Neural cell (in vitro differentiated cells): ENCODE results near the gene OPRM1. TPM values are rescaled to one million over a fixed set of nuclear protein-coding genes. Genes with fewer than 3 reads are reported as not detected.
"Not testable (repeated sequence)": the region's sequence is repeated elsewhere in the genome, so short reads cannot be mapped to it uniquely, and the experiment has no call there.

Experiments
- H2AFZ ChIP-seq: fragments of 200-600, 300-800 bp; sonication (generic), shearing (Covaris generic); 2 replicates; pipeline ENCODE4 v1.6.0; 2014; ENCODE audit warnings: low read depth, mild to moderate bottlenecking, antibody characterized with exemption, low read length, moderate library complexity
- H3F3A ChIP-seq: fragments of 200-600 bp; shearing (Covaris generic); 2 replicates; pipeline ENCODE4 v1.6.1; 2016; ENCODE audit warnings: mild to moderate bottlenecking, moderate library complexity, mixed read lengths, antibody characterized with exemption, low read length; ENCODE audit not compliant: insufficient read depth, poor library complexity, severe bottlenecking
- H3K27ac ChIP-seq: fragments of 200-600, 300-800 bp; sonication (generic), shearing (Covaris generic); 2 replicates; pipeline ENCODE4 v1.5.1; 2014; ENCODE audit warnings: mild to moderate bottlenecking, low read length, moderate library complexity
- H3K27me3 ChIP-seq: fragments of 300-800, 200-600 bp; sonication (generic), shearing (Covaris generic); 2 replicates; pipeline ENCODE4 v1.6.0; 2014; ENCODE audit warnings: mild to moderate bottlenecking, low read depth, low read length, moderate library complexity; ENCODE audit not compliant: insufficient read depth
- H3K36me3 ChIP-seq: fragments of 300-800, 200-600 bp; sonication (generic), shearing (Covaris generic); 2 replicates; pipeline ENCODE4 v1.5.1; 2014; ENCODE audit warnings: mild to moderate bottlenecking, antibody characterized with exemption, low read length, moderate library complexity; ENCODE audit not compliant: insufficient read depth
- H3K4me2 ChIP-seq: fragments of 300-800, 200-600 bp; sonication (generic), shearing (Covaris generic); 2 replicates; pipeline ENCODE4 v1.6.0; 2014; ENCODE audit warnings: mild to moderate bottlenecking, low read length
- H3K4me3 ChIP-seq: fragments of 300-800, 200-600 bp; sonication (generic), shearing (Covaris generic); 2 replicates; pipeline ENCODE4 v1.5.1; 2014; ENCODE audit warnings: mild to moderate bottlenecking, low read length, moderate library complexity
- H3K79me2 ChIP-seq: fragments of 200-600 bp; shearing (Covaris generic); replicated peaks from 2 replicates; pipeline ENCODE4 v1.6.0; 2014; ENCODE audit warnings: mild to moderate bottlenecking, low read length, moderate library complexity; ENCODE audit not compliant: insufficient read depth
- H3K9ac ChIP-seq: fragments of 300-800, 200-600 bp; sonication (generic), shearing (Covaris generic); 2 replicates; pipeline ENCODE4 v1.6.1; 2016; ENCODE audit warnings: mild to moderate bottlenecking, low read length, mixed read lengths
- H3K9me2 ChIP-seq: fragments of 200-600 bp; shearing (Covaris generic); 2 replicates; pipeline ENCODE4 v1.6.1; 2016; ENCODE audit warnings: mild to moderate bottlenecking, low read length, mixed read lengths; ENCODE audit not compliant: insufficient read depth
- H3K9me3 ChIP-seq: fragments of 200-600, 300-800 bp; sonication (generic), shearing (Covaris generic); 2 replicates; pipeline ENCODE4 v1.6.1; 2016; ENCODE audit warnings: mild to moderate bottlenecking, mixed run types, low read length, moderate library complexity, mixed read lengths
- H4K20me1 ChIP-seq: fragments of 200-600 bp; shearing (Covaris generic); 2 replicates; pipeline ENCODE4 v1.6.1; 2016; ENCODE audit warnings: mild to moderate bottlenecking, mixed run types; ENCODE audit not compliant: insufficient read depth
- CTCF ChIP-seq: fragments of 450-650 bp; IDR thresholded peaks from 2 replicates; pipeline ENCODE4 v1.5.1; 2014; ENCODE audit warnings: antibody characterized with exemption, mild to moderate bottlenecking, moderate library complexity; ENCODE audit not compliant: poor library complexity, severe bottlenecking
- EP300 ChIP-seq: fragments of 450-650 bp; conservative IDR thresholded peaks from 2 replicates; pipeline ENCODE4 v1.6.1; 2014; ENCODE audit warnings: antibody characterized with exemption, mild to moderate bottlenecking, moderate library complexity; ENCODE audit not compliant: poor library complexity, severe bottlenecking
- EZH2 ChIP-seq: fragments of 200-600, 300-800 bp; shearing (Covaris generic), sonication (generic); IDR thresholded peaks from 2 replicates; pipeline ENCODE4 v1.6.1; 2014; ENCODE audit warnings: antibody characterized with exemption, low read length, borderline replicate concordance, mild to moderate bottlenecking; ENCODE audit not compliant: insufficient read depth, poor library complexity, severe bottlenecking
- MXI1 ChIP-seq: fragments of 450-650 bp; conservative IDR thresholded peaks from 2 replicates; pipeline ENCODE4 v1.6.1; 2014; ENCODE audit warnings: antibody characterized with exemption, mild to moderate bottlenecking; ENCODE audit not compliant: poor library complexity, severe bottlenecking
- POLR2AphosphoS5 ChIP-seq: IDR thresholded peaks from 2 replicates; pipeline ENCODE4 v1.6.1; 2012
- RAD21 ChIP-seq: fragments of 450-650 bp; conservative IDR thresholded peaks from 2 replicates; pipeline ENCODE4 v1.6.1; 2014; ENCODE audit warnings: antibody characterized with exemption, mild to moderate bottlenecking, moderate library complexity
- REST ChIP-seq: IDR thresholded peaks from 2 replicates; pipeline ENCODE4 v1.6.1; 2012; ENCODE audit warnings: borderline replicate concordance
- SMC3 ChIP-seq: fragments of 450-650 bp; conservative IDR thresholded peaks from 2 replicates; pipeline ENCODE4 v1.6.1; 2014; ENCODE audit warnings: antibody characterized with exemption, mild to moderate bottlenecking, moderate library complexity; ENCODE audit not compliant: poor library complexity
- TAF1 ChIP-seq: IDR thresholded peaks from 2 replicates; pipeline ENCODE4 v1.6.1; 2012; ENCODE audit warnings: low read depth
- polyA plus RNA-seq: library from polyadenylated mRNA; depleted of rRNA; stranded (reverse); fragments of >200 nt; gene quantifications from 2 replicates; pipeline ENCODE4 v1.2.3, GENCODE V29; 2014

The OPRM1 gene
- polyA plus RNA-seq, 1 donor from 2014 or later: 1.5 TPM

DNA sequence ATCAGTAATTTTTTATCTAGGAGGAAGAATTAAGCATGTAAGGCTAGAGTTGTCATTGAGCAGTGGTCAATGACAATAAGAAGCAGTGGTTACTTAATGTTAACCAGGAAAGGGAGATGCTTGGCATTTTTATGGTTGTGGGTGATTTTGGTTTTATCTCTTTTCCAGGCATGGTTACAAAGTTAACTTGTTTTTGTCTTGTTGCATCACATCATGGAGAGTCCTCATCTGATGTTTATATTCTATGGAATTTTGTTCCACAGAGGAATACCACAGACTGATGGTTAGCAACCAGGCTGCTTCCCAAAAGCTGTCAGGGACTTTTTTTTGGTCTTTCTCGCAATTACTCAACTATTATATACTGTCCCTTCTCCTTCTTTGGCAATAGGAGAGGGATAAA is 32.7 kb downstream of the OPRM1 start:
- Histone ChIP-seq H2AFZ (no peak overlapping the region), H3K79me2 (no peaks in the 10 kb centered on the region), H3K9me3 (no peaks in the 10 kb centered on the region), H3K36me3 (no peaks in the 10 kb centered on the region), H3K4me2 (no peak overlapping the region), H4K20me1 (no peaks in the 10 kb centered on the region), H3F3A (no peaks in the 10 kb centered on the region), H3K4me3 (no peak overlapping the region), H3K27ac (no peak overlapping the region), H3K9me2 (no peaks in the 10 kb centered on the region), H3K27me3 (no peaks in the 10 kb centered on the region), H3K9ac (no peak overlapping the region)
- TF ChIP-seq POLR2AphosphoS5: no peak
- TF ChIP-seq REST: no peak
- TF ChIP-seq RAD21: no peak

- H3K9ac ChIP-seq, H3K36me3 ChIP-seq, H3K79me2 ChIP-seq, H3F3A ChIP-seq, H2AFZ ChIP-seq, H3K4me3 ChIP-seq, H3K27ac ChIP-seq, H3K9me3 ChIP-seq, H3K9me2 ChIP-seq, H3K27me3 ChIP-seq, H4K20me1 ChIP-seq, H3K4me2 ChIP-seq: not testable (repeated sequence)
Observed at GRCh38 chr6:154078596-154078995, 39.6 kb downstream of the OPRM1 start.

DNA sequence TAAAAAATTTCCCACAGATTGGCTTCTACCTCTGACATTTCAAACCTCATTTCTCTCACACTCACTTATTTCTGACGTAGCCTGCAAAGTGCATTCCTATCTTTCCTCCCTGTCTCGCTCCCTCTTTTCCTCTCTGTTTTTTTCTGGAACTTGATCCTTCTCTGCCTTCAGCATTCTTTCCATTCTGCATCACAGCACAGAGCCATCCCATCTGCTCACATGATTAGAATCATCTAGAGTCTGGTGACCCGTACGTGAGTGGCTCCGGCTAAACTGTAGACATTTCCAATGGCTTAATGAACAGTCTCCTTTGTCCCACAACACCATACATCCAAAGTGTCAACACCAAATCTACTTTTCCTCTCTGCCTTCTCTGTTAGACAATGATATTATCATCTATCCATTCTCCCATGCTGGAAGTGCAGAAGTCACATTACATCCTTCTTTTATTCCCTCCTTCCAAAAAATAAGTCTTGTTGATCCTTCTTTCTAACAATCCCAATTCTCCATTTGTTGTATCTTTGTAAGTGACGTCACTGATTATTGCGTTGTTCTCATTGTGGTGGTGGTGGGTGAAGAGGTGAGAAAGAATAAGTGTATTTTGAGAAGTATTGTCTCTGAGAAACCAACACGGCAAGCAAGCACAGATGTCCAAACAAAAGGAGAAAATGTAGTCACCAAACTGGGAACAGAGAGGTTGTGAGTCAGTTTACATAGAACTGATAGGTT is 41.6 kb downstream of the OPRM1 start:
- TF ChIP-seq MXI1 (no peak), POLR2AphosphoS5 (no peak), SMC3 (no peak), RAD21 (no peak), REST (no peak), CTCF (no peak), EP300 (no peak), EZH2 (no peak), TAF1 (no peak)
- Histone ChIP-seq H3K27ac (no peak overlapping the region), H3K9me3 (no peaks in the 10 kb centered on the region), H3K79me2 (no peaks in the 10 kb centered on the region), H3K4me3 (no peak overlapping the region), H3K9me2 (no peaks in the 10 kb centered on the region), H3K9ac (no peak overlapping the region), H3K36me3 (no peaks in the 10 kb centered on the region), H2AFZ (no peak overlapping the region), H3F3A (no peaks in the 10 kb centered on the region), H4K20me1 (no peaks in the 10 kb centered on the region), H3K4me2 (no peak overlapping the region), H3K27me3 (no peaks in the 10 kb centered on the region)
